ENCODE data around the gene CHKA. TPM values are rescaled to one million over a fixed set of nuclear protein-coding genes. Genes with fewer than 3 reads are reported as not detected.

The CHKA gene
- polyA plus RNA-seq, 3 donors from 2014 or later: 2.7 to 7.5 (median 4.9) TPM

DNA sequence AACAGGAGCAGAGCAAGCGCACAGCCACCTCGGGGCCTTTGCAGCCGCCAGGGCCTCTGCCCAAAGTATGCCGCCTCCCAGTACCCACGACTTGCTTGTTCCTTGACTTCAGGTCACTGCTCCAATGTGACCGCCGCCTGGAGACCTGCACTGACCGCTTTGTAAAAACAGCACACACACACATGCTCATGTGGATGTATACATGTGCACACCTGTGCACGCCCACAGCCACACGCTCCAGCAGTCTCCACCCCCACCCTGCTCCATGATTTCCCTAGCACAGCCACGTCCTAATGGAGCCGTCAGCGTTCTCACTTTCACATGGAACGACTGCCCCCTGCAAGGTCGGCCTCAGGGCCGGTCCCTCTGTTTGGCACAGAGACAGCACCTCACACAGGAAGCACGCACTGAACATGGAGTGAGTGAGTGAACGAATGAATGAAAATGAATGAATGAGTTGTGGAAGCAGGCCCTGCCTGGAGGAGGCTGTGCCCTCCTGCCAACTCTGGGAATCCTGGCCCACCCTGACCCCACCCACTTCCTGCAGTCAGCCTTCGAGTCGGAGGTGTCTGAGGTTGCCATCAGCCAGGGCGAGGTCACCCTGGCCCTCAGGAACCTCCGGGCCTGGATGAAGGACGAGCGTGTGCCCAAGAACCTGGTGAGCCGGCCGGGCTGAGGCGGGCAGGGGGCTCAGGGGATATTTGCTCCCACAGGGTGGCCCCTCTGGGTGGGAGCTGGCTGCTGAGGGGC, 103.0 kb downstream of the CHKA start:
- no peaks in the 10 kb centered on the region for H3K36me3 Mint-ChIP-seq

DNA sequence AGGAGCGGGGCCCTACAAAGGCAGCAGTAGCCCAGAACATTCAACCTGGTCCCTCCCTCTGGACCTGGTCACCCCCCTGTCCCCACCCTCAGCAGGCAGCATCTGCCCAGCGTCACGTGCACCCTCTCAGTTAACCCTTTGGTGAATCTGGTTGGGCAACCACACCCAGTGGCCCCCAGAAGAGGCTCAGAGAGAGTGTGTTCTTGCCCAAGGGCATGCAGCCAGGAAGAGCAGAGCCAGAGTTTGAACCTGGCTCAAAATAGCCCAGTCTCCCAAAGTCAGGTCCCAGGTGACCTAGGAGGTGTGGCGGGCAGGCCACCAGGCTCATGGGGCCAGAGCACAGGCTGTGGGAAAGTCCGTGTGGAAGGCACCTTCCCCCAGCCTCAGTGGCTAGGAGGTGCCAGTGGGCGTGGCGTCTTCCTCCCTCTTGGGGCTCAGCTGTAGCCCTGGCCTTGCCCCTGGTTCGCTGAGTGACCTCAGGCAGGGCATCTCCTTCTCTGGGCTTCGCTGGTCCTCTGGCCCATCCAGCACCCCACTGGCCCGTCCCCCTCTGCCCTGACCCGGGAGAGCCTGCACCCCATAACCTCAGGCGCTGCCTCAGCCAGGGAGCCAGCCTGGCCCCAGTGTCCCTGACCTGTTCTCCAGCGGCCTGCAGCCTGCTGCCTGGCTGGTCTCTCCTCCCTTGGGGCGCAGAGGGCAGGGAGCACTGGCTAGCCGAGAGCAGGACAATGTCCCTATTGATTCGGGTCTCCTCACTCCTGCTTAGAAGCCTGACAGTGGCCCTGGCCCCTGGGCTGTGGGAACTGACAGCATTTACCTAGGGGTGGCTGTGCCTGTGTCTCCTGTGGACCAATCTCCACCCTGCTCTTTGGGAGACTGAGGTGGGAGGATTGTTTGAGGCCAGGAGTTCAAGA, 104.0 kb downstream of the CHKA start:
- Mint-ChIP-seq H3K36me3 (no peaks in the 10 kb centered on the region), H3K27ac (no peak overlapping the region), H3K4me3 (no peak overlapping the region), H3K4me1 (peaks cover 0 to under 1% of the 10 kb centered on the region in 2 donors), H3K9me3 (no peaks in the 10 kb centered on the region), H3K27me3 (ENCODE audit: low read depth in 3 of 3) (peaks cover 0 to 6% (median 4%) of the 10 kb centered on the region in 3 donors)
- no peak for DNase-seq

More for the DNA sequence above, 103.0 kb downstream of the CHKA start:
- H3K4me1 Mint-ChIP-seq: no peaks in the 10 kb centered on the region
- H3K4me3 Mint-ChIP-seq: no peak overlapping the region
- peaks cover 0 to 6% (median 4%) of the 10 kb centered on the region in 3 donors for H3K27me3 Mint-ChIP-seq (ENCODE audit: low read depth in 3 of 3)
- no peaks in the 10 kb centered on the region for H3K9me3 Mint-ChIP-seq
- no peak for DNase-seq
- H3K27ac Mint-ChIP-seq: peak overlapping the region in 1 of 6 donors; percentile 37

GRCh38 chr11:68016161-68016903, 104.9 kb downstream of the CHKA start:
- H3K4me1 Mint-ChIP-seq: peaks cover 3 to 9% of the 10 kb centered on the region in 2 donors
- DNase-seq: no peak
- peaks cover 0 to 4% (median 4%) of the 10 kb centered on the region in 3 donors for H3K27me3 Mint-ChIP-seq (ENCODE audit: low read depth in 3 of 3)
- no peaks in the 10 kb centered on the region for H3K36me3 Mint-ChIP-seq
- peak overlapping the region in 1 of 6 donors; percentile 7 for H3K27ac Mint-ChIP-seq
- no peaks in the 10 kb centered on the region for H3K9me3 Mint-ChIP-seq
- no peak overlapping the region for H3K4me3 Mint-ChIP-seq

DNA sequence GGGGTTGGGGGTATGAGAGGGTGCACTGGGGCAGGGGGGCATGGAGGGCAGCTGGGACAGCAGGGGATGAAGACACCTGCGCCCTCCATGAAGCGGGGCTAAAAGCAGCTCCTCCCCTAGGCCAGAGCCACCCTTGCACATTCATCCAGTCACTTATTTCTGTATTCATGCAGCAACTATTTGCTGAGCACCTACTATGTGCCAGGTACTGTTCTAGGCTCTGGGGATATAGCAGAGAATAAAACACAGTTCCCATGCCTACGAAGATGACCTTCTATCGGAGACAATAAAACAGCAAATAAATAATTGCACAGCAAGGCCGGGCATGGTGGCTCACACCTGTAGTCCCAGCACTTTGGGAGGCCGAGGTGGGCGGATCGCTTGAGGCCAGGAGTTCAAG, 105.7 kb downstream of the CHKA start:
- H3K4me3 Mint-ChIP-seq: no peak overlapping the region
- no peak overlapping the region for H3K27ac Mint-ChIP-seq
- peaks cover 3 to 14% of the 10 kb centered on the region in 2 donors for H3K4me1 Mint-ChIP-seq
- no peak for DNase-seq
- no peaks in the 10 kb centered on the region for H3K36me3 Mint-ChIP-seq
- no peaks in the 10 kb centered on the region for H3K9me3 Mint-ChIP-seq
- H3K27me3 Mint-ChIP-seq (ENCODE audit: low read depth in 3 of 3): peaks cover 0 to 2% (median 1%) of the 10 kb centered on the region in 3 donors

DNA sequence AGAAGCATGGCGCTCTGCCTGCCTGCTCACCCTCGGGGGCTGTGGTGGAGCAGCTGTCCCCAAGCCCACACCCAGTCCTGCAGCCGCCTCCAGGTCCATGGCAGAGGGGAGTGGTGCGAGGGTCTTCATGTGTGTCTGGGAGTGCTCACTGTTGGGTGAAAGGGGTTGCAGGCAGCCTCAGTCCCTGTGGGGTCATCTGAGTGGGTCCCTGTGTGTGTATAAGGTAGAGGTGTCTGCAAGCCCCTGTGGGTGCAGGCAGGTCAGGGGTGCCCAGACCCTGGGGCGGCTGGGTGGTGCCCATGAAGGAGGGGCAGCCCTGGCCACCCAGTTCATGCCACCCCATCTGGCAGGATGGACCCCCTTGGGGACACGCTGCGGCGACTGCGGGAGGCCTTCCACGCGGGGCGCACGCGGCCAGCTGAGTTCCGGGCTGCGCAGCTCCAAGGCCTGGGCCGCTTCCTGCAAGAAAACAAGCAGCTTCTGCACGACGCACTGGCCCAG, 106.2 kb downstream of the CHKA start:
- no peak for DNase-seq
- H3K4me3 Mint-ChIP-seq: no peak overlapping the region
- peaks cover 0 to 2% (median 1%) of the 10 kb centered on the region in 3 donors for H3K27me3 Mint-ChIP-seq (ENCODE audit: low read depth in 3 of 3)
- no peak overlapping the region for H3K27ac Mint-ChIP-seq
- peaks cover 4 to 17% of the 10 kb centered on the region in 2 donors for H3K4me1 Mint-ChIP-seq
- no peaks in the 10 kb centered on the region for H3K36me3 Mint-ChIP-seq
- H3K9me3 Mint-ChIP-seq: no peaks in the 10 kb centered on the region

GRCh38 chr11:68014157-68014946, 106.8 kb downstream of the CHKA start:
- H3K9me3 Mint-ChIP-seq: no peaks in the 10 kb centered on the region
- H3K27me3 Mint-ChIP-seq (ENCODE audit: low read depth in 3 of 3): peaks cover 0 to 2% (median 1%) of the 10 kb centered on the region in 3 donors
- peaks cover 11 to 23% of the 10 kb centered on the region in 2 donors for H3K4me1 Mint-ChIP-seq
- no peak overlapping the region for H3K27ac Mint-ChIP-seq
- no peak for DNase-seq
- H3K4me3 Mint-ChIP-seq: no peak overlapping the region
- H3K36me3 Mint-ChIP-seq: no peaks in the 10 kb centered on the region

DNA sequence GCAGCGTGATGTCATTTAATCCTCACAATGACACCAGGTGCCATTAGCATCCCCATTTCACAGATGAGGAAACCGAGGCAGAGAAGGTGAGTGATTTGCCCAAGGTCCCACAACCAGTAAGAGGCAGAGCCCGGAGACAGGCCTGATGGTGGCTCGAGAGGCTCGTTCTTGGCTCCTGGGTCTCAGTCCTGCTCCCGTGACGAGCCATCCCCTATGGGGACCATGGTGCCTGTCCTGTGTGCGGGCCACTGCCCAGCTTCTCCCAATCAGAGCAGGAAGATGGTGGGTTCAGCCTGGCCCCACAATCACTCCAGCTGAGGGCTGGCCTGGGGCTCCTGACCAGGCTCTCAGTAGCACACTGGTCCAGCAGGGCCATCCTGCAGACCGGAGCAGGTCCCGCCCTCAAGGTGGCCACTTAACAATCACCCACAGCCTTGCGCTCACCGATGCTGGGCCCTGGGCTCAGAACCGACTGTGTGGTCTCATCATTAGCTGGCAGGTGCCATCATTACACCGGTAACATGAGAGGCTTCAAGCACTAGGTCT, 107.5 kb downstream of the CHKA start:
- no peak overlapping the region for H3K27ac Mint-ChIP-seq
- H3K36me3 Mint-ChIP-seq: no peaks in the 10 kb centered on the region
- no peak overlapping the region for H3K4me3 Mint-ChIP-seq
- H3K4me1 Mint-ChIP-seq: peaks cover 16 to 29% of the 10 kb centered on the region in 2 donors
- H3K27me3 Mint-ChIP-seq (ENCODE audit: low read depth in 3 of 3): peaks cover 0 to 2% (median 1%) of the 10 kb centered on the region in 3 donors
- H3K9me3 Mint-ChIP-seq: no peaks in the 10 kb centered on the region
- no peak for DNase-seq

- Mint-ChIP-seq H3K36me3 (no peaks in the 10 kb centered on the region), H3K4me3 (no peak overlapping the region), H3K27me3 (ENCODE audit: low read depth in 3 of 3) (peaks cover 0 to 2% (median 1%) of the 10 kb centered on the region in 3 donors), H3K9me3 (no peaks in the 10 kb centered on the region), H3K27ac (no peak overlapping the region), H3K4me1 (peaks cover 16 to 29% of the 10 kb centered on the region in 2 donors)
- DNase-seq: no peak
Measured at GRCh38 chr11:68012843-68013610, 108.2 kb downstream of the CHKA start.

DNA sequence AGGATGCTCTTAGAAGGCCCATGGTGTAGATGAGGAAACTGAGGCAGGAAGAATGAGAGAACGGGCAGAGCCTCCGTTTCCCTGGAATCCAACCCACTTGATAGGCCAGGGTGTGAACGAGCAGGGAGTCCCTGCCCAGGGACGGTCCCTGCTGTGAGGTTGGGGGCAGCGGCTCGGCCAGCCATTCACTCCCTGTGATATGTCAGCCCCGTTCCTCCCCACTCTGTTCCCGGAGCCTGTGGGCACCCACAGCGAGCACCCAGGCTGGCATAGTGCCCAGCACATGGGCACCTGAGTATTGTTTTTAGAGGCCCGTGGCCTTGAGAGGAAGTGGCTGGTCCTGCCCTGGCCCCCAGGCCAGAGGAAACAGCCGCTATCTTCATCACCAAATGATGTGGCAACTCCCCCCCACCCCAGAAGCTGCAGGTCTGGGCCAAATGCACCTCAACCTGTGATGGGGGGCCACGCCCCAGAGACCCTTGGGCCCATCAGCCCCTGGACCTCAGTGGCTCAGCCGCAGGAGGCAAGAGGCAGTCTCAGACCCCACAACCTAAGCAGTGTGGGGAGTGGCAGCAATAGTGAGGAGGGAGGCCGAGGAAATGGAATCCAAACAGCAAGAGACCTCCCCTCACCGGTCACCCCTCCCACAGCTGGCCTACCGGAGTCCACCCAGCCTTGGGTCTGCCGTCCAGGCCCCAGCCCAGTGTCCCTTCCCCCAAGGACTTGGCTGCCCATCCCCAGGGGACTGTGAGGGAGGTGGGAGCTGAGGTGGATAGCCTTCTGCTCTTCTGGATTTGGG, 108.9 kb downstream of the CHKA start:
- H3K9me3 Mint-ChIP-seq: no peaks in the 10 kb centered on the region
- DNase-seq: peak in 1 of 3 donors; percentile 21
- peaks cover 0 to 2% (median 1%) of the 10 kb centered on the region in 3 donors for H3K27me3 Mint-ChIP-seq (ENCODE audit: low read depth in 3 of 3)
- H3K4me3 Mint-ChIP-seq: peak overlapping the region in 1 of 5 donors; percentile 13
- H3K27ac Mint-ChIP-seq: peak overlapping the region in 2 of 6 donors; percentile 16 to 48
- peaks cover 16 to 29% of the 10 kb centered on the region in 2 donors for H3K4me1 Mint-ChIP-seq
- no peaks in the 10 kb centered on the region for H3K36me3 Mint-ChIP-seq

DNA sequence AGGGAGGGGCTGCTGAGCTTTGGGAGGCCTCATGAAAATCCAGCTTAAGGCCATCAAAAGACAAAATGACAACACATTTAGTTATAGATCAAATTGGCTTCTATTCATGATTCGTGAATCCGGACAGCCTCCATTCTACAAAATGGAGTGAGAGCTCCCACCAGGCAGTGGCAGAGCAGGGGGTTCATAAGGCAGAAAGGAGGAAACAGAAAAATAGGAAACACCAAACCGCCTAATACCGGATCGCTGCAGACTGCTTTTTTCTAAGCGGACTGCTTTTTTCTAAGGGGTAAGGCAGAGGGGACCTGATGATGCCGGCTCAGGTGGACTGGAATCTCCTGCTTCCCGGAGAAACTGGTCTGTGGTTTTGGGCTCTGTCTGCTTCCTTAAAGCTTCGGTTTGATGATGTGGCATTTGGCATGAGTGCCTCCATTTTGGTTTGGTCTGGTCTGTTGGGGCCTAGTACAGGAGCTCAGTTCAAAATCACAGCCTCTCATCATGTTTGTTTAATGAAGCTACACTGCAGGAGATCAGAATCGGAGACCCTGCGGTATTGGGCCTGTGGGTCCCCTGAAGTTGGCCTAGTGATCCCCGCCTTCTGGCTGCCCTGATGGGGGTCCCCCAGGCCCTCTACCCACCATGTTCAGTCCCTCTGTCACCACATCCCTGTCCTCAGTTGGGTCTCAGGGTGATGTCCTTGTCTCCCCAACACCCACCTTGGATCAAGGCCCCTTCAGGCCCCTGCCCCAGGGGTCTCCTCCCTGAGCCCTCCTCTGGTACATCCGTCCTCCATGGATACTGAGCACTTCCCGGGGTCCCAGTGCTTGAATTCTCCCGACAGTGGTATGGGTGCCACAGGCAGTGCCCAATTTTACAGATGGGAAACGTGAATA, 109.9 kb downstream of the CHKA start:
- Mint-ChIP-seq H3K9me3 (no peaks in the 10 kb centered on the region), H3K4me3 (peak overlapping the region in 1 of 5 donors; percentile 13), H3K4me1 (peaks cover 16 to 29% of the 10 kb centered on the region in 2 donors), H3K27ac (peak overlapping the region in 2 of 6 donors; percentile 48 to 56), H3K27me3 (ENCODE audit: low read depth in 3 of 3) (peaks cover 0 to 2% (median 1%) of the 10 kb centered on the region in 3 donors), H3K36me3 (no peaks in the 10 kb centered on the region)
- DNase-seq: no peak

Data from immature natural killer cell (primary cell).